LNCAP (cell line): ENCODE data around the gene POLK.

Experiments
- TF ChIP-seq, protein P1 (sequence below): fragments of 450-650 bp; IDR thresholded peaks from 2 replicates; pipeline ENCODE4 v1.5.1; 2017; ENCODE audit warnings: mild to moderate bottlenecking

POLK gene

DNA sequence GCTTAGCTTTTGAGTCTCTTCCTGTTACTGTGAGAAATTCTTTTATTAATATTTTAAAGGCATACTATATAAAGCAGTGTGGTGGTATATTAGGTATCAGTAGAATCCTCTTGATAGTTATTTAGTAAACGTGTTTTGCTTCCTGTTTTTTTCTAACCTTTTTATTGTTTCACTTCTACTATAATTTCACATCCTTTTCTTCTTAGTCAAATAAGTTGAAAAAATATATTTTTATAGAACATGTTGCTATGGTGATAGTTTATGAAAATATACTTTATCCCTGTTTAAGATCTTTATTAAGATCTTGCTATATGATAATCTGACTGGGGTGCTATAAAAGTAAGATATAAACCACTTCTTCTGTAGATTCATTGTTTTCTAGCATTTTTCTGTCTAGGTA is 2.1 kb downstream of the POLK start:
- TF ChIP-seq, protein P1, sequence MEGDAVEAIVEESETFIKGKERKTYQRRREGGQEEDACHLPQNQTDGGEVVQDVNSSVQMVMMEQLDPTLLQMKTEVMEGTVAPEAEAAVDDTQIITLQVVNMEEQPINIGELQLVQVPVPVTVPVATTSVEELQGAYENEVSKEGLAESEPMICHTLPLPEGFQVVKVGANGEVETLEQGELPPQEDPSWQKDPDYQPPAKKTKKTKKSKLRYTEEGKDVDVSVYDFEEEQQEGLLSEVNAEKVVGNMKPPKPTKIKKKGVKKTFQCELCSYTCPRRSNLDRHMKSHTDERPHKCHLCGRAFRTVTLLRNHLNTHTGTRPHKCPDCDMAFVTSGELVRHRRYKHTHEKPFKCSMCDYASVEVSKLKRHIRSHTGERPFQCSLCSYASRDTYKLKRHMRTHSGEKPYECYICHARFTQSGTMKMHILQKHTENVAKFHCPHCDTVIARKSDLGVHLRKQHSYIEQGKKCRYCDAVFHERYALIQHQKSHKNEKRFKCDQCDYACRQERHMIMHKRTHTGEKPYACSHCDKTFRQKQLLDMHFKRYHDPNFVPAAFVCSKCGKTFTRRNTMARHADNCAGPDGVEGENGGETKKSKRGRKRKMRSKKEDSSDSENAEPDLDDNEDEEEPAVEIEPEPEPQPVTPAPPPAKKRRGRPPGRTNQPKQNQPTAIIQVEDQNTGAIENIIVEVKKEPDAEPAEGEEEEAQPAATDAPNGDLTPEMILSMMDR = no peak

DNA sequence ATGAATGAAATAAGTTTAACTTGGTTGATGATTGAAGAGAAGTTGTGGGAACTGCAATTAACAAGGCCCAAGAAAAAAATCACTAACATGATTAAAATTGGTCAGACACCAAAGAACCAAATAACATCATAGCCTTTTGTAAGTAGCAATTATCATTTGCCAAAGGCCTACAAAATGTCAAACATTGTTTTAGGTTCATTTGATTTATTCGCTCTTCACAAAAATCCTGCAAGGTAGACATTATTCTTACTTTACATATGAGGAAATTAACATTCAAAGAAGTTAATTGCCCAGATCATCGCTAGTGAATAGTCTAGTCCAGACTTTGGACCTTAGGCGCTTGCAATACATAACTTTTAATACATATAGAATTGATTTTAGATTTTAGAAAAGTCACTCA is 2.6 kb downstream of the POLK start:
- TF ChIP-seq, protein P1 = no peak

DNA sequence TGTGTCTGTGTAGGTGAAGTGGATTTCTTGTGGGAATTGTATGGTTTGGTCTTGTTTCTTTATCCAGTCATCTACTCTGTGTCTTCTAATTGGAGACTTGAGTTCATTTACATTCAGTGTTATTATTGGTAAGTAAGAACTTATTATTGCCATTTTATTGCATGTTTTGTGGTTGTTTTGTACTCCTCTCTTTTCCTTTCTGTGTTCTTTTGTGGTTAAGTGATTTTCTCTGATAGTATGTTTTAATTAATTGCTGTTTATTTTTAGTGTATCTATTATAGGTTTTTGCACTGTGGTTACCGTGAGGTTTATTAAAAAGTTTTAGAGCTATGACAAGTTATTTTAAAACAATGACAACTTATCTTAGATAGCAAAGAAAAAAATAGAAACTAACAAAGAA is 8.1 kb downstream of the POLK start:
- TF ChIP-seq, protein P1 = no peak

DNA sequence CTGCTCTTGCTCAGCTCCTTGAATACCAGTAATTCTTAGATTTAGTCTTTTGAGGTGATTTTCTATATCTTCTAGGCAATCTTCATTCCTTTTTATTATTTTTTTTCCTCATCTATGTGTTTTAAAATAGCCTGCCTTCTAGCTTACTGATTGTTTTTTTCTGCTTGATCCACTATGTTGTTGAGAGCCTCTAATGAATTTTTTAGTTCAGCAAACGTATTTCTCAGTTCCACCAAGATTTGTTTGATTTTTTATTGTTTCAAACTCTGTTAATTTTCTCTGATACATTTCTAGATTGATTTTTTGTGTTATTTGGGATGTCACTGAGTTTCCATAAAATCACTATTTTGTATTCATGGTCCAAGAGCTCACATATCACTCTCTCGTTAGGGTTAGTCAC is 9.5 kb downstream of the POLK start:
- TF ChIP-seq, protein P1 = no peak

DNA sequence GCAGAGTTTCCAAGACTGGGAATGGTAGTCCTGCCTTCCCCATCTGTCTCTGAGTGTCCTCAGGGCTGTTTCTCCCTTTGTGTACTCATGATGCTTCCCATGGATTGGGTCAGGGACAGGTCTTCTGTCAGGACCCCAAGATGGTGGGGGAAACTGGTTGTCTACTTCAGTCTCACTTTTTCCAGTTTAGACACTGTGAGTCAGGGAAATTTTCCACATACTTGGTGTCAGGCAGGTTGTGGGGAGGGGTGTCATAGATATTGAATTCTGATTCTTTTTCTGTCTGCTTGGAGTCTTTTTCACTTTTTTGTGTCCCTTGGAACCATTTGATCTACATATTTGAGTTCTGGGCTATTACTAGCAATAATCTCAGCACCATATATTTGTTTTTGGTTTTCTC is 10.3 kb downstream of the POLK start:
- TF ChIP-seq, protein P1 = no peak

DNA sequence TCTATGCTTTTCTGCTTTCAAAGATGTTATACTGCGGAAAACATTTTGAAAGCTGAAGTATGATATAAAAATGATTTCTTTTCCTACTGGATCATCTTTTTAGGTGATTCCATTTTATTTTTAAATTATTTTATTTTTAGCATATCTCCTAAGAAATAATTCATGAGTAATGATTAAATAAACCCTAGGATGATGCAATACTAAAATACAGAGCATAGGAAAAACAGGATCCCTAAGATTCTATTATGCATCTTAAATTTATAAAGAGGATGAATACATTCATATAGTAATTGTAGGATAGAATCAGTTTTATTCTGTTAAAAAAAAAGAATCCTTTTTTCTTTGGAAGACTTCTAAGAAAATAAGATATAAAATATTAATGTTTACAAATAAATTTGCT is 10.9 kb downstream of the POLK start:
- TF ChIP-seq, protein P1 = no peak

DNA sequence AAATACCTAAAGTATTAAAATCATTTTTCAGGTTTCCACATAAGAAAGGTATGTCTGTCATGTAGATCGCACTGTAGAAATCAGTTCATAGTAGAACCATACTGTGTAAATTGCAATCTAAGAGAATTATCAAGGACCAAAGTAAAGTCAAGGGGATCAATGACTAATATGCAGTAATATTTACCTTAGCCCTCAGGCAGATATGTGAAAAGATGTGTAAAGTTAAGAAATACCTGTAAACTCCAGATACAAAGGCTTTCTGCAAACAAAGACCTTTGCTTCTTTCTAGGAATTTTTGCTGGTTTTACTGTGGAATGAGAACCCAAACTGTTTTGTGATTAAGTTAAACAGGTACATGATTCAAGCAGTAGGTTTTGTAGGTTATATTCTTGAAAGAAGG is 11.6 kb downstream of the POLK start:
- TF ChIP-seq, protein P1 = no peak

DNA sequence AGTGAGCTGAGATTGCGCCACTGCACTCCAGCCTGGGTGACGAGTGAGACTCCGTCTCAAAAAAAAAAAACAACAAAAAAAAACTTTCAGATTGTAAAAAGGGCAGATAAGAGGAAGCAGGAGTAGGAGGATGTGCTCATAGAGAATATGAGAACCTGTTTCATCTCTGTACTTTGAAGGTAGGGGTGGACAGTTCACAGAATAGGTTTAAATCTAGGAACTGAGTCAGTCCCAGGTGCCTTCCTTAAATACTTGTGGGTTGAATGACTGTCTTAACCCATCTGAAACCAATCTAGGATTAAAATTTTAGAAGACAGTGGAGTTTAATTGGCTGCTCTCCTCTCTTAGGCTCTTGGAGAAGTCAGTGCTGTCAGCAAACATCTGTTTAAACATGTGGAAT is 12.4 kb downstream of the POLK start:
- TF ChIP-seq, protein P1 = no peak
